Heart left ventricle (tissue), 16 donors: ENCODE data around the gene FOXP2. TPM values are rescaled to one million over a fixed set of nuclear protein-coding genes. Genes with fewer than 3 reads are reported as not detected.

Source experiments
- ATAC-seq, 4 donors: fragments of 200-7000 bp; cut with Tn5 transposase; one replicate each; pipeline ENCODE4 v1.9.1; 2020 to 2022; ENCODE audit warnings: moderate library complexity in 4 of 4, mild to moderate bottlenecking in 3 of 4, moderate number of reproducible peaks in 1 of 4
- DNase-seq, 5 donors: peaks; one replicate each; pipeline ENCODE4 v3.0.0-alpha.2; 2020
- H3K27ac ChIP-seq, 12 donors: fragments of 200-600 bp; sonication (generic) in 4 of 12; one replicate each; pipeline versions ENCODE4 v1.5.0 to v1.8.0; 2016 to 2022; ENCODE audit warnings: mild to moderate bottlenecking in 2 of 12
- H3K27me3 ChIP-seq, 9 donors: fragments of 200-600 bp; sonication (generic) in 2 of 9; one replicate each; pipeline versions ENCODE4 v1.5.1 to v1.8.0; 2016 to 2022; ENCODE audit warnings: mild to moderate bottlenecking in 3 of 9
- H3K36me3 ChIP-seq, 9 donors: fragments of 200-600 bp; sonication (generic) in 2 of 9; one replicate each; pipeline versions ENCODE4 v1.5.0 to v1.8.0; 2018 to 2022; ENCODE audit warnings: mild to moderate bottlenecking in 2 of 9
- H3K4me1 ChIP-seq, 12 donors: fragments of 200-600 bp; sonication (generic) in 4 of 12; one replicate each; pipeline versions ENCODE4 v1.5.0 to v1.8.0; 2016 to 2022; ENCODE audit warnings: mild to moderate bottlenecking in 3 of 12
- H3K4me3 ChIP-seq, 12 donors: fragments of 200-600 bp; sonication (generic) in 4 of 12; one replicate each; pipeline versions ENCODE4 v1.5.0 to v1.8.0; 2017 to 2022; ENCODE audit warnings: mild to moderate bottlenecking in 9 of 12, moderate library complexity in 4 of 12
- H3K9me3 ChIP-seq, 12 donors: fragments of 200-600 bp; sonication (generic) in 4 of 12; one replicate each; pipeline versions ENCODE4 v1.5.0 to v1.8.0; 2016 to 2022; ENCODE audit warnings: mild to moderate bottlenecking in 1 of 12
- POLR2A ChIP-seq, 2 donors: fragments of 450-650 bp; IDR thresholded peaks; one replicate each; pipeline ENCODE4 v1.6.1; 2017; ENCODE audit warnings: antibody characterized with exemption in 2 of 2, mild to moderate bottlenecking in 2 of 2, moderate library complexity in 2 of 2
- WGBS, 4 donors: extraction: QIAGEN DNeasy Blood & Tissue Kit in 2 of 4; methylation state at CpG; one replicate each; pipeline versions ENCODE4 v1.1.5 to v1.1.7; 2013 to 2018; 5-methylcytosine and 5-hydroxymethylcytosine counted together
- intact Hi-C, 10 donors: fragments of 100-400 bp; cut with DNase I; formaldehyde crosslinking; loops; one replicate each; pipeline versions ENCODE4 v1.11.1 to v1.14.2; 2022
- polyA plus RNA-seq, 2 donors: library from polyadenylated mRNA; stranded (reverse); fragments of 200-250 nt; gene quantifications; one replicate each; pipeline ENCODE4 v1.2.3, GENCODE V29; 2013
- total RNA-seq, 9 donors: library from RNA; depleted of rRNA in 2 of 9; stranded (reverse); fragments of >200 nt in 2 of 9; fragmentation: NEBNext Ultra II Directional in 3 of 9; extraction: Animal tissue kit (Norgen Biotek cat#: 25700) in 3 of 9; gene quantifications; one replicate each; pipeline versions ENCODE4 v1.1.0 to v1.2.4, GENCODE V29; 2016 to 2023
- TF ChIP-seq, protein P1 (sequence below), 12 donors: fragments of 200-600 bp; sonication (generic) in 4 of 12; IDR thresholded peaks; one replicate each; pipeline versions ENCODE4 v1.5.0 to v1.8.0; 2018 to 2022; ENCODE audit warnings: antibody characterized with exemption in 12 of 12, mild to moderate bottlenecking in 5 of 12
- donor health status: ischemic (EF 13 %, LVEDD 7.1; RV severe dilation, severe dysfunction).
- donor health status: healthy with polysubstance abuse.
- donor health status: DM: no; HTN: yes; CAD: no.
- donor health status: DM: no; HTN: no; CAD: no.
- donor health status: ischemic (EF 25% LVEDD 6.9; RV normal size, moderate dysfunction).
- donor health status: ischemic (EF 25% LVEDD 5.7; RV mildly dilated, moderate dysfunction).
- donor health status: healthy.
- donor health status: DM: yes; HTN: yes; CAD: no.
- donor health status: ischemic (EF 35%, LVEDD 5.7; RV mildly dilated, moderate dysfunction).
- donor health status: nonischemic (EF 11% LVEDD 7.7; RV severe dilation, severe dysfunction).
- donor health status: DM: yes; HTN: yes; CAD: no.
- donor health status: PGD.
- donor health status: ischemic (EF 29% LVEDD 5.4; RV normal size, mild dysfunction).
- donor health status: nonischemic (EF 23%, LVEDD 6.1; RV moderate dilation, normal function).

FOXP2 gene
- total and polyA plus RNA-seq, 11 donors: 0.25 to 3.7 (median 1.9) TPM

DNA sequence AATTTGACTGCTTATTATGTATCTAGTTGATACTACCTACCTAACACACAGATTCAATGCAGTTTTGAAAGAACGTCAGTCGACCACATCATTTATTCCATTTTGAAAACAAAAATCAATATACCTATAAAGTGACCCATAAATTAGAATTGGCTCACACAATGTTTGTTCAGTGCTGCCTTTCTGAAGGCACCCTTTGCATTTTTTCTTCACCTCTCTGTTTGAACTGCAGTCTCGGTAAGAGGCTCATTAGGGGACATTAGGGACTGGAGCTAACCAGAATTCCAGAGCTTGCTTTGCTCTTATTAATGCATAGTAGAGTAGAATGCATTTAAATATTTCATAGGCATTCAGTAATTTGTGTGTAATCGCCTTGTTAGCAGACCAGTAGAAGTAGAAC is 234.1 kb downstream of the FOXP2 start:
- intact Hi-C loops: no loop called here

GRCh38 chr7:114649689-114650088 is 235.1 kb downstream of the FOXP2 start:
- WGBS, 4 donors: 63 to 76% (median 68%) methylated on average over 3 of the region's 3 CpGs
- no peak overlapping the region for H3K4me3 ChIP-seq
- no peak for ATAC-seq
- DNase-seq: no peak
- H3K9me3 ChIP-seq: no peaks in the 10 kb centered on the region
- peaks cover 0 to 5% (median 0%) of the 10 kb centered on the region in 9 donors for H3K36me3 ChIP-seq
- H3K27ac ChIP-seq: no peak overlapping the region
- no peaks in the 10 kb centered on the region for H3K27me3 ChIP-seq
- intact Hi-C loops: loop anchor here in 1 of 10 donors (10.0 kb wide), 1 partner anchor 565 kb away; no protein-coding TSS in a partner anchor
- TF ChIP-seq, protein P1, sequence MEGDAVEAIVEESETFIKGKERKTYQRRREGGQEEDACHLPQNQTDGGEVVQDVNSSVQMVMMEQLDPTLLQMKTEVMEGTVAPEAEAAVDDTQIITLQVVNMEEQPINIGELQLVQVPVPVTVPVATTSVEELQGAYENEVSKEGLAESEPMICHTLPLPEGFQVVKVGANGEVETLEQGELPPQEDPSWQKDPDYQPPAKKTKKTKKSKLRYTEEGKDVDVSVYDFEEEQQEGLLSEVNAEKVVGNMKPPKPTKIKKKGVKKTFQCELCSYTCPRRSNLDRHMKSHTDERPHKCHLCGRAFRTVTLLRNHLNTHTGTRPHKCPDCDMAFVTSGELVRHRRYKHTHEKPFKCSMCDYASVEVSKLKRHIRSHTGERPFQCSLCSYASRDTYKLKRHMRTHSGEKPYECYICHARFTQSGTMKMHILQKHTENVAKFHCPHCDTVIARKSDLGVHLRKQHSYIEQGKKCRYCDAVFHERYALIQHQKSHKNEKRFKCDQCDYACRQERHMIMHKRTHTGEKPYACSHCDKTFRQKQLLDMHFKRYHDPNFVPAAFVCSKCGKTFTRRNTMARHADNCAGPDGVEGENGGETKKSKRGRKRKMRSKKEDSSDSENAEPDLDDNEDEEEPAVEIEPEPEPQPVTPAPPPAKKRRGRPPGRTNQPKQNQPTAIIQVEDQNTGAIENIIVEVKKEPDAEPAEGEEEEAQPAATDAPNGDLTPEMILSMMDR (IDR thresholded peaks at IDR 0.05): no peak
- TF ChIP-seq POLR2A (IDR thresholded peaks at IDR 0.05): no peak
- H3K4me1 ChIP-seq: no peaks in the 10 kb centered on the region

More for the DNA sequence above, 234.1 kb downstream of the FOXP2 start:
- H3K27ac ChIP-seq: no peak overlapping the region
- no peaks in the 10 kb centered on the region for H3K27me3 ChIP-seq
- WGBS, 4 donors: 94 to 96% (median 94%) methylated on average over 4 of the region's 4 CpGs
- no peak overlapping the region for H3K4me3 ChIP-seq
- H3K36me3 ChIP-seq: peaks cover 0 to 5% (median 0%) of the 10 kb centered on the region in 9 donors
- DNase-seq (no peak), ATAC-seq (no peak)
- H3K4me1 ChIP-seq: no peaks in the 10 kb centered on the region
- TF ChIP-seq POLR2A (IDR thresholded peaks at IDR 0.05): no peak
- TF ChIP-seq, protein P1 (IDR thresholded peaks at IDR 0.05): no peak
- no peaks in the 10 kb centered on the region for H3K9me3 ChIP-seq

DNA sequence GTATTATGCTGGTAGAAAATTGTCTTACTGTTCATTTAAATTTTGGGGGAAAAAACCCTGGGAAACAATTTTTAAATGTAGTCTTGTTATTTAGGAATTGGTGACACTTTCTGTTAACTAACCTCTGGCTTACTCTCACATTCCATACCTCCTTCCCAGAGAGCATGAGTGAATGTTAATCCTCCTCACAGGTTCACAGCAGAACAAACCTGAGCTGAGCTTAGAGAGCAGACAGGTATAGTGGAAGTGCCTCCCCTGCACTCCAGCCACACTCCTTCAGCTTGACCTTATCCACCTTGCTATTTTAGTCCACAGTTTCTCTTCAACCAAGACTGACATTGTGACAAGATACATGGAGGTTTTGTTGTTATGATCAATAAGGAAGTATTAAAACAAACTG is 235.9 kb downstream of the FOXP2 start:
- no peak for DNase-seq
- H3K4me3 ChIP-seq: no peak overlapping the region
- no peaks in the 10 kb centered on the region for H3K4me1 ChIP-seq
- intact Hi-C loops: loop anchor here in 1 of 10 donors (10.0 kb wide), 1 partner anchor 566 kb away; no protein-coding TSS in a partner anchor
- TF ChIP-seq POLR2A (IDR thresholded peaks at IDR 0.05): no peak
- TF ChIP-seq, protein P1 (IDR thresholded peaks at IDR 0.05): no peak
- no peaks in the 10 kb centered on the region for H3K9me3 ChIP-seq
- H3K27ac ChIP-seq: no peak overlapping the region
- no peaks in the 10 kb centered on the region for H3K27me3 ChIP-seq
- peaks cover 0 to 2% (median 0%) of the 10 kb centered on the region in 9 donors for H3K36me3 ChIP-seq
- peak in 1 of 4 donors; percentile 31 for ATAC-seq

GRCh38 chr7:114652041-114652440 is 237.4 kb downstream of the FOXP2 start:
- Histone ChIP-seq H3K27ac (no peak overlapping the region), H3K36me3 (peaks cover 0 to 2% (median 0%) of the 10 kb centered on the region in 9 donors), H3K4me1 (peaks cover 0 to 5% (median 0%) of the 10 kb centered on the region in 12 donors), H3K9me3 (no peaks in the 10 kb centered on the region), H3K4me3 (no peak overlapping the region), H3K27me3 (no peaks in the 10 kb centered on the region)
- 82 to 89% (median 85%) methylated on average over 5 of the region's 5 CpGs for WGBS, 4 donors
- intact Hi-C loops: loop anchor here in 1 of 10 donors (10.0 kb wide), 1 partner anchor 567 kb away; no protein-coding TSS in a partner anchor
- TF ChIP-seq, protein P1 (IDR thresholded peaks at IDR 0.05): no peak
- no peak for TF ChIP-seq POLR2A (IDR thresholded peaks at IDR 0.05)
- no peak for DNase-seq
- ATAC-seq: no peak
